OCI-LY7 (cell line): ENCODE results near the gene PARD3. TPM values are rescaled to one million over a fixed set of nuclear protein-coding genes. Genes with fewer than 3 reads are reported as not detected.

Source experiments
- BruUV-seq: library from RNA; stranded (reverse); fragments of 400-500 nt; replicated peaks from 2 replicates; lab custom pipeline; 2021; lab: Mats Ljungman, UMichigan
- CTCF ChIA-PET: fragments of 300-600 bp; sonication (Branson Sonifier 250); formaldehyde crosslinking; loops from one replicate; lab custom pipeline; 2022; ENCODE audit warnings: antibody characterized with exemption; ENCODE audit not compliant: unreplicated experiment; lab: Charles Lee
- POLR2A ChIA-PET: fragments of 300-600 bp; sonication (Branson Sonifier 250); formaldehyde crosslinking; loops from one replicate; lab custom pipeline; 2022; ENCODE audit warnings: antibody characterized with exemption; lab: Charles Lee
- DNase-seq: peaks from one replicate; pipeline ENCODE4 v3.0.0-alpha.2; 2015; ENCODE audit warnings: low spot score
- H2AFZ ChIP-seq: fragments of 200-600 bp; sonication (generic), shearing (Covaris generic); 2 replicates; pipeline ENCODE4 v1.6.1; 2014; ENCODE audit warnings: mild to moderate bottlenecking, antibody characterized with exemption, low read length, moderate library complexity
- H3K27ac ChIP-seq: fragments of 200-600 bp; sonication (generic); 2 replicates; pipeline ENCODE4 v1.5.1; 2014; ENCODE audit warnings: mixed run types, low read depth, mild to moderate bottlenecking, moderate library complexity, low read length, inconsistent platforms; ENCODE audit not compliant: poor library complexity, severe bottlenecking
- H3K36me3 ChIP-seq: fragments of 200-600 bp; sonication (generic); 2 replicates; pipeline ENCODE4 v1.6.1; 2014; ENCODE audit warnings: mild to moderate bottlenecking, antibody characterized with exemption, low read length, moderate library complexity, mixed read lengths; ENCODE audit not compliant: insufficient read depth
- H3K4me1 ChIP-seq: fragments of 200-600 bp; sonication (generic); 2 replicates; pipeline ENCODE4 v1.5.1; 2014; ENCODE audit warnings: mild to moderate bottlenecking, low read length; ENCODE audit not compliant: insufficient read depth, poor library complexity, severe bottlenecking
- H3K4me2 ChIP-seq: fragments of 200-600 bp; sonication (generic); 2 replicates; pipeline ENCODE4 v1.6.1; 2014; ENCODE audit warnings: mild to moderate bottlenecking, low read length
- H3K4me3 ChIP-seq: fragments of 200-600 bp; sonication (generic); 2 replicates; pipeline ENCODE4 v1.5.1; 2014; ENCODE audit warnings: mild to moderate bottlenecking, low read depth, low read length; ENCODE audit not compliant: poor library complexity, severe bottlenecking
- H3K79me2 ChIP-seq: fragments of 200-600 bp; sonication (generic); 2 replicates; pipeline ENCODE4 v1.6.1; 2016; ENCODE audit warnings: low read depth, mild to moderate bottlenecking, low read length, moderate library complexity, mixed read lengths; ENCODE audit not compliant: insufficient read depth
- H3K9me2 ChIP-seq: fragments of 200-600 bp; sonication (generic); 2 replicates; pipeline ENCODE4 v1.6.1; 2016; ENCODE audit warnings: mild to moderate bottlenecking, low read length, mixed read lengths; ENCODE audit not compliant: insufficient read depth
- H3K9me3 ChIP-seq: fragments of 200-600 bp; sonication (generic); 2 replicates; pipeline ENCODE4 v1.6.1; 2014; ENCODE audit warnings: mild to moderate bottlenecking, mixed run types, low read length, mixed read lengths
- H4K20me1 ChIP-seq: fragments of 200-600 bp; sonication (generic); 2 replicates; pipeline ENCODE4 v1.6.1; 2014; ENCODE audit warnings: mild to moderate bottlenecking, antibody characterized with exemption, low read length, moderate library complexity, mixed read lengths; ENCODE audit not compliant: insufficient read depth
- CTCF ChIP-seq: fragments of 200-600 bp; sonication (generic); conservative IDR thresholded peaks from 2 replicates; pipeline ENCODE4 v1.5.1; 2014; ENCODE audit warnings: mild to moderate bottlenecking, antibody characterized with exemption, low read length, moderate library complexity, mixed read lengths
- EZH2phosphoT487 ChIP-seq: fragments of 200-600 bp; sonication (generic); IDR thresholded peaks from 2 replicates; pipeline ENCODE4 v1.6.1; 2018; ENCODE audit warnings: low read depth, borderline replicate concordance, mild to moderate bottlenecking, mixed run types, antibody characterized with exemption, low read length, moderate library complexity, mixed read lengths
- intact Hi-C: fragments of 100-400 bp; cut with micrococcal nuclease; formaldehyde crosslinking; loops from one replicate; pipeline ENCODE4 v1.10.0; 2022; ENCODE audit not compliant: unreplicated experiment
- total RNA-seq, 2 experiments: library from RNA; depleted of rRNA in 1 of 2; stranded (reverse); fragments of >200 nt in 1 of 2; shearing (Covaris generic) in 1 of 2; gene quantifications; 2 replicates each; pipeline ENCODE4 v1.2.3, GENCODE V29; 2014 to 2022

PARD3 gene
- total RNA-seq, 2 experiments from 2014 or later, result not detected

- H2AFZ ChIP-seq, result no peak overlapping the region
- ChIA-PET CTCF (no interaction called here), POLR2A (no interaction called here)
- no TSS peak for BruUV-seq
- no peaks in the 10 kb centered on the region for H4K20me1 ChIP-seq
- no peaks in the 10 kb centered on the region for H3K36me3 ChIP-seq
- H3K4me3 ChIP-seq, result no peak overlapping the region
- intact Hi-C loops, result no loop called here
- H3K79me2 ChIP-seq, result no peaks in the 10 kb centered on the region
- no peaks in the 10 kb centered on the region for H3K4me1 ChIP-seq
- H3K4me2 ChIP-seq, result no peak overlapping the region
- no peak for TF ChIP-seq EZH2phosphoT487
- no peak for TF ChIP-seq CTCF
- H3K9me3 ChIP-seq, result no peaks in the 10 kb centered on the region
- no peaks in the 10 kb centered on the region for H3K9me2 ChIP-seq
- DNase-seq, result no peak
- H3K27ac ChIP-seq, result no peak overlapping the region
These were observed 501.2 kb downstream of the PARD3 start for GRCh38 chr10:34313888-34314287.

- BruUV-seq, result no TSS peak
These were observed 501.7 kb downstream of the PARD3 start for GRCh38 chr10:34313353-34313752.

More at GRCh38 chr10:34313353-34313752, 501.7 kb downstream of the PARD3 start:
- Histone ChIP-seq H3K9me3 (no peaks in the 10 kb centered on the region), H3K4me1 (no peaks in the 10 kb centered on the region), H2AFZ (no peak overlapping the region), H3K27ac (no peak overlapping the region), H3K4me2 (no peak overlapping the region), H3K36me3 (no peaks in the 10 kb centered on the region), H3K79me2 (no peaks in the 10 kb centered on the region), H4K20me1 (no peaks in the 10 kb centered on the region), H3K9me2 (no peaks in the 10 kb centered on the region), H3K4me3 (no peak overlapping the region)
- DNase-seq, result no peak
- intact Hi-C loops, result no loop called here
- POLR2A ChIA-PET, result no interaction called here
- TF ChIP-seq EZH2phosphoT487 (no peak), CTCF (no peak)
- CTCF ChIA-PET, result no interaction called here
